ENCODE results near the gene COX14. TPM values are rescaled to one million over a fixed set of nuclear protein-coding genes. Genes with fewer than 3 reads are reported as not detected.

COX14 gene
- total RNA-seq, 4 donors from 2014 or later: 32.1 to 68.7 (median 53.5) TPM

DNA sequence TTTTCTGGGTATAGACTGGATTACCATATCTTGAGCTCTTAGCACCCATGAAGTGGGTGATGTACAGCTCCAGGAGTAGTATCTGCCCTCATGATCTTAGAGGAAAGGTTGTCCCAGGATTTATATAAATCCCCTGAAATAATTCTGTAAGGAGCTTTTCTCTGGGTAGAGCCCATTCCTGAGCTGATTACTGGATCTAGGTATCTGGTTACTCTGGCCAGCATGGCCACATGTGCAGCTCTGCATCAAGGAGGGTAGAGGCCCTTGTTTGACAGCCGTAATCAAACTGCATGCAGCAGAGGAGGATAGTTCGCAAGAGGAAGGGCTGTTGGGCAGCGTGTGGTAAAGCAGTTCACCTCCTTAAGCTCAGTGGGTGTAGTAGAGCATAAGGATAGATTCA lies 8.5 kb downstream of the COX14 start:
- no peaks in the 10 kb centered on the region for H3K27me3 ChIP-seq
- peaks cover 0 to 26% (median 4%) of the 10 kb centered on the region in 3 donors for H3K4me1 ChIP-seq
- intact Hi-C loops (cut with DNase I): no loop called here
- no peak overlapping the region for H3K27ac ChIP-seq
- no peak for DNase-seq
- TF ChIP-seq, protein P1, sequence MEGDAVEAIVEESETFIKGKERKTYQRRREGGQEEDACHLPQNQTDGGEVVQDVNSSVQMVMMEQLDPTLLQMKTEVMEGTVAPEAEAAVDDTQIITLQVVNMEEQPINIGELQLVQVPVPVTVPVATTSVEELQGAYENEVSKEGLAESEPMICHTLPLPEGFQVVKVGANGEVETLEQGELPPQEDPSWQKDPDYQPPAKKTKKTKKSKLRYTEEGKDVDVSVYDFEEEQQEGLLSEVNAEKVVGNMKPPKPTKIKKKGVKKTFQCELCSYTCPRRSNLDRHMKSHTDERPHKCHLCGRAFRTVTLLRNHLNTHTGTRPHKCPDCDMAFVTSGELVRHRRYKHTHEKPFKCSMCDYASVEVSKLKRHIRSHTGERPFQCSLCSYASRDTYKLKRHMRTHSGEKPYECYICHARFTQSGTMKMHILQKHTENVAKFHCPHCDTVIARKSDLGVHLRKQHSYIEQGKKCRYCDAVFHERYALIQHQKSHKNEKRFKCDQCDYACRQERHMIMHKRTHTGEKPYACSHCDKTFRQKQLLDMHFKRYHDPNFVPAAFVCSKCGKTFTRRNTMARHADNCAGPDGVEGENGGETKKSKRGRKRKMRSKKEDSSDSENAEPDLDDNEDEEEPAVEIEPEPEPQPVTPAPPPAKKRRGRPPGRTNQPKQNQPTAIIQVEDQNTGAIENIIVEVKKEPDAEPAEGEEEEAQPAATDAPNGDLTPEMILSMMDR (IDR thresholded peaks at IDR 0.05): no peak
- TF ChIP-seq POLR2A (IDR thresholded peaks at IDR 0.05): no peak
- WGBS, 2 donors: 85 to 93% methylated on average over 3 of the region's 3 CpGs
- H3K4me3 ChIP-seq: no peak overlapping the region
- no peaks in the 10 kb centered on the region for H3K9me3 ChIP-seq
- peaks cover 0 to 90% (median 4%) of the 10 kb centered on the region in 3 donors for H3K36me3 ChIP-seq

- TF ChIP-seq, protein P1 (IDR thresholded peaks at IDR 0.05): no peak
- no peak overlapping the region for H3K4me3 ChIP-seq
- 95 to 100% methylated on average over 3 of the region's 3 CpGs for WGBS, 2 donors
- no peaks in the 10 kb centered on the region for H3K27me3 ChIP-seq
- H3K36me3 ChIP-seq: peaks cover 0 to 86% (median 4%) of the 10 kb centered on the region in 3 donors
- H3K27ac ChIP-seq: no peak overlapping the region
- intact Hi-C loops (cut with DNase I): no loop called here
- H3K4me1 ChIP-seq: peaks cover 0 to 22% (median 4%) of the 10 kb centered on the region in 3 donors
- no peaks in the 10 kb centered on the region for H3K9me3 ChIP-seq
- no peak for DNase-seq
These were observed 8.9 kb downstream of the COX14 start for GRCh38 chr12:50120953-50121352.

- WGBS, 2 donors: 89 to 95% methylated on average over 5 of the region's 5 CpGs
- H3K27me3 ChIP-seq: no peaks in the 10 kb centered on the region
- DNase-seq: no peak
- peaks cover 0 to 15% (median 4%) of the 10 kb centered on the region in 3 donors for H3K4me1 ChIP-seq
- no peak overlapping the region for H3K27ac ChIP-seq
- no peak for TF ChIP-seq POLR2A (IDR thresholded peaks at IDR 0.05)
- TF ChIP-seq, protein P1 (IDR thresholded peaks at IDR 0.05): no peak
- intact Hi-C loops (cut with DNase I): no loop called here
- H3K36me3 ChIP-seq: peaks cover 0 to 85% (median 4%) of the 10 kb centered on the region in 3 donors
- H3K4me3 ChIP-seq: no peak overlapping the region
- no peaks in the 10 kb centered on the region for H3K9me3 ChIP-seq
These were observed 9.6 kb downstream of the COX14 start for GRCh38 chr12:50121641-50122040.

- DNase-seq: no peak
- Histone ChIP-seq H3K27ac (no peak overlapping the region), H3K9me3 (no peaks in the 10 kb centered on the region), H3K27me3 (no peaks in the 10 kb centered on the region), H3K36me3 (peaks cover 0 to 88% (median 4%) of the 10 kb centered on the region in 3 donors), H3K4me3 (no peak overlapping the region), H3K4me1 (peaks cover 0 to 18% (median 0%) of the 10 kb centered on the region in 3 donors)
- WGBS, 2 donors: 61 to 76% methylated on average over 2 of the region's 2 CpGs
- TF ChIP-seq, protein P1 (IDR thresholded peaks at IDR 0.05): no peak
- no peak for TF ChIP-seq POLR2A (IDR thresholded peaks at IDR 0.05)
- intact Hi-C loops (cut with DNase I): no loop called here
These were observed 11.2 kb downstream of the COX14 start for GRCh38 chr12:50123203-50123602.

- Histone ChIP-seq H3K27me3 (no peaks in the 10 kb centered on the region), H3K27ac (no peak overlapping the region), H3K4me3 (no peak overlapping the region), H3K9me3 (no peaks in the 10 kb centered on the region), H3K36me3 (peaks cover 0 to 87% (median 15%) of the 10 kb centered on the region in 3 donors), H3K4me1 (peaks cover 0 to 37% (median 0%) of the 10 kb centered on the region in 3 donors)
- intact Hi-C loops (cut with DNase I): no loop called here
- DNase-seq: no peak
- WGBS, 2 donors: 48 to 59% methylated on average over 2 of the region's 2 CpGs
- TF ChIP-seq, protein P1 (IDR thresholded peaks at IDR 0.05): no peak
- TF ChIP-seq POLR2A (IDR thresholded peaks at IDR 0.05): no peak
These were observed 15.5 kb downstream of the COX14 start for GRCh38 chr12:50127546-50127945.
